ENCODE data around the gene ACOT11. TPM values are rescaled to one million over a fixed set of nuclear protein-coding genes. Genes with fewer than 3 reads are reported as not detected.

Gene ACOT11
- total RNA-seq, 4 donors from 2014 or later: 27.1 to 93.0 (median 70.5) TPM

GRCh38 chr1:54564312-54565112 is 16.5 kb downstream of the ACOT11 start:
- peaks cover 16 to 19% of the 10 kb centered on the region in 2 donors for H3K4me1 ChIP-seq
- no peak overlapping the region for H3K4me3 ChIP-seq (replicated peaks in 1 of 3)
- peak; percentile 85 to 87 for DNase-seq
- H3K36me3 ChIP-seq: no peaks in the 10 kb centered on the region
- intact Hi-C loops (cut with DNase I): no loop called here
- peak overlapping the region in 2 of 3 donors; percentile 4 to 39 for H3K27ac ChIP-seq
- WGBS, 2 donors: 53 to 59% methylated on average over 16 to 17 of the region's 17 CpGs
- H3K9me3 ChIP-seq: no peaks in the 10 kb centered on the region
- no peaks in the 10 kb centered on the region for H3K27me3 ChIP-seq
- TF ChIP-seq POLR2A (IDR thresholded peaks at IDR 0.05) (no peak), CTCF (IDR thresholded peaks at IDR 0.05) (no peak)

DNA sequence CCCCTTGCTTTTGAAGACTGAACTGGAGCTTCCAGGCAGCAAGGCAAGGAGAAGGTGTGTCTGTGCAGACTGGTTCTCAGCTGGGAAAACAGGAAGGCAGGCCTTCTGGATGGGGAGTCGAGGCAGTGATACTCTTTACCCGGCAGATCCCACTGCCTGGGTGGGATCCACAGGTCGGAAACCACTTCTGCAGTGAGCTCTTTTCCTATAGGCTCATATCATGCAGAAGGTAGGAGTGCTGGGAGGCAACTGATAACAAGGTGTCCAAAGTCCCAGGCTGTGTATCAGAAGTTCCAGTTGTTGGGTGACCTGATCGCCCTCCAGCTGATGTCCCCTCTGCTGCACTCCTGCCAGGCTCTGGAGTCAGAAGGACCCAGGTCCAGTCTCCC is 17.1 kb downstream of the ACOT11 start:
- DNase-seq: no peak
- Histone ChIP-seq H3K27me3 (no peaks in the 10 kb centered on the region), H3K9me3 (no peaks in the 10 kb centered on the region), H3K36me3 (no peaks in the 10 kb centered on the region), H3K27ac (peak overlapping the region in 1 of 3 donors; percentile 39), H3K4me3 (replicated peaks in 1 of 3) (no peak overlapping the region), H3K4me1 (peaks cover 10 to 15% of the 10 kb centered on the region in 2 donors)
- TF ChIP-seq POLR2A (IDR thresholded peaks at IDR 0.05): no peak
- intact Hi-C loops (cut with DNase I): no loop called here
- WGBS, 2 donors: 92 to 93% methylated on average over 4 of the region's 4 CpGs

GRCh38 chr1:54566438-54567141 is 18.6 kb downstream of the ACOT11 start:
- DNase-seq: no peak
- H3K27ac ChIP-seq: no peak overlapping the region
- WGBS, 2 donors: 74 to 91% methylated on average over 5 of the region's 5 CpGs
- H3K4me3 ChIP-seq (replicated peaks in 1 of 3): no peak overlapping the region
- intact Hi-C loops (cut with DNase I): no loop called here
- peaks cover 14 to 17% of the 10 kb centered on the region in 2 donors for H3K4me1 ChIP-seq
- no peaks in the 10 kb centered on the region for H3K27me3 ChIP-seq
- no peaks in the 10 kb centered on the region for H3K9me3 ChIP-seq
- TF ChIP-seq CTCF (IDR thresholded peaks at IDR 0.05): no peak
- no peak for TF ChIP-seq POLR2A (IDR thresholded peaks at IDR 0.05)
- no peaks in the 10 kb centered on the region for H3K36me3 ChIP-seq

GRCh38 chr1:54567961-54568360 is 19.9 kb downstream of the ACOT11 start:
- Histone ChIP-seq H3K4me1 (peaks cover 19 to 21% of the 10 kb centered on the region in 2 donors), H3K27ac (no peak overlapping the region), H3K4me3 (replicated peaks in 1 of 3) (no peak overlapping the region), H3K36me3 (no peaks in the 10 kb centered on the region), H3K27me3 (no peaks in the 10 kb centered on the region), H3K9me3 (no peaks in the 10 kb centered on the region)
- intact Hi-C loops (cut with DNase I): no loop called here
- DNase-seq: no peak
- 64 to 80% methylated on average over 5 of the region's 5 CpGs for WGBS, 2 donors
- no peak for TF ChIP-seq POLR2A (IDR thresholded peaks at IDR 0.05)
- no peak for TF ChIP-seq CTCF (IDR thresholded peaks at IDR 0.05)

- DNase-seq: no peak
- Histone ChIP-seq H3K4me1 (peaks cover 15% of the 10 kb centered on the region in 2 donors), H3K27ac (no peak overlapping the region), H3K9me3 (no peaks in the 10 kb centered on the region), H3K27me3 (no peaks in the 10 kb centered on the region), H3K36me3 (no peaks in the 10 kb centered on the region), H3K4me3 (replicated peaks in 1 of 3) (no peak overlapping the region)
- 78 to 85% methylated on average over 4 of the region's 4 CpGs for WGBS, 2 donors
- no peak for TF ChIP-seq CTCF (IDR thresholded peaks at IDR 0.05)
- no peak for TF ChIP-seq POLR2A (IDR thresholded peaks at IDR 0.05)
- intact Hi-C loops (cut with DNase I): no loop called here
Observed at GRCh38 chr1:54569339-54569738, 21.3 kb downstream of the ACOT11 start.

Measured in thyroid gland (tissue), 4 donors.